ENCODE measurements around the gene KCTD16.

KCTD16 gene

DNA sequence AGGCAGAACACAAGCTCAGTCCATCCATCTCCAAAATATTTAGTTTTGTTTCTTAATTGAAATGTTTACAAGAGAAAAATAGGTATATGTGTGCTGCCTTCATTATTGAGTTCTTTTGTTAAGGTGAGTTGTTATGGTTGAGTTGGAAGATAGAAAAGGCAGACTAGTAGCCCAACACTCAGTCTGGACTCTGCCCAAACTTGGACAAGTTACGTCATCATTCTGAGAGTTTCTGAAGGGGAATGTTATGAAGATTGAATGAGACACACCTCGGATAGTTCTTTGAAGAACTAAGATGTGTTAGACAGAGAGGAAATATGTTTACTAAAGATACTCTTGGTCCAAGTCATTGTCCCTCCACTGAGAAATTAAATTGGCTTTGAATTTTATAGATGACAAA lies 245.5 kb downstream of the KCTD16 start:
- no peak for DNase-seq

- DNase-seq, result no peak
These were observed 248.0 kb downstream of the KCTD16 start for GRCh38 chr5:144418719-144419118.

DNA sequence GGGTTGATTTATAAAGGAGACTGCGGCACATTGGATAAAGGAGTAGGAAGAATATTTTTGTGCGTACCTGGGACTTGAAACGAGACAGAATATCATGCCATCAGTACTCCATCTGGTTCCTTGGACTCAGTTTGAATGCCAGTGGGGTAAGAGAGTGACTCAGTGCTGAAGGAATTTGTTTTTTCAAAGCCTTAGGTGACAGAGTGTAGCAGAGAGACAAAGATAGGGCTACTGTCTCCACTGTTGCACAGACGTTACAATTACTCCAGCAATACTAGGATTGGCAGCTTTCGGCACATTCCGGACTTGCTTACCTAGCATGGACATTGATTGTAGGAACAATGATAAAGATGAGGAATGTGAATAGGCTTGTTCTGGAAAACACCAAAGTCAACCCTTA lies 250.7 kb downstream of the KCTD16 start:
- DNase-seq, result no peak

DNA sequence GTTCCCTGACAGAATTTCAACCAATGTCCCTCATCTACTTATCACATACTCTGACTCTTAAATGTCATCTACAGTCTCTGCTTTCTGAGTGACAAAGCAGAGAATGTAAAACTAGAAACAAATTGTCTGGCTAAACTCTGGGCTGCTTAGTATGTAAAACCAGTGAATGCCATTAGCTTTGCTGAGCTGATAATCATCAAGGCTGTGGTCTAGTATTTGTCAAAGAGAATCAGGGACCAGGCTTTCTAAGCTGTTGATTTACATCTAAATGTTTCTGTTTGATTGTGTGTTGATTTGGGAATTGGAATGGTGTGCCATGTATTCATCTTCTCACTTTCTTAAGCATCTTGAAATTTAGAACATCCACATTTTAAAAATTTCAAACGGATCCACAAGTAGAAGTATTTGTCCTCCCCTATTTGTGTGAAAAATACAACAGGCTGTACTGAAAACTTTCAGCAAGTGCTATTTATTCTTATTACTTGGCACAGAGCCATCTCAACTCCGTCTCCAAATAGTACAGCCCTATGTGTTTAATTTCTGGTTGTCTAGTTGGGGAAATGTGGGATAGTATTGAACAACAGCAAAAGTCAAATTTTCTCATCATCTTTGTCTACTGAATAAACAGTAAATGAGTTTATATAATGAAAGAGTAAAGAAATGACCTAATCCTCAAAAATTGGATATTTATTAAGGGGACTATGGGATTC lies 251.5 kb downstream of the KCTD16 start:
- DNase-seq, result no peak

DNA sequence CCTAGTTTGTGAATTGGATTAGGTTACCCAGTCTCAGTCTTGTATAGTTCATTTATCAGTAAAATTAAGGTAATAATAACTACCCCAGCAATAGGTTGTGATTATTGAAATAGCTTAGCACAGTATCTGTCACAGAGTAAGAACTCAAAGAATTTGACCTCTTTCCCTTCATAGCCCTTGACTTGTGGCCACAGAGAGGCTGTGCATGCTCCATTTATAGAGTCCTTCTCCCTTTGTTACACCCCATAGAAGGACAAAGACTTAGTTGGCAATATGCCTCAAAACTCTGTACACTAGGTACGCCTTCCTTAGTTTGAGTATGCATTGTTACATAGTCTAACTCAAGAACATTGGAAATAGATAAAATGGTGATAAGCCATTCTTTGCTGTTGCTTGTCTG lies 257.2 kb downstream of the KCTD16 start:
- no peak for DNase-seq

DNA sequence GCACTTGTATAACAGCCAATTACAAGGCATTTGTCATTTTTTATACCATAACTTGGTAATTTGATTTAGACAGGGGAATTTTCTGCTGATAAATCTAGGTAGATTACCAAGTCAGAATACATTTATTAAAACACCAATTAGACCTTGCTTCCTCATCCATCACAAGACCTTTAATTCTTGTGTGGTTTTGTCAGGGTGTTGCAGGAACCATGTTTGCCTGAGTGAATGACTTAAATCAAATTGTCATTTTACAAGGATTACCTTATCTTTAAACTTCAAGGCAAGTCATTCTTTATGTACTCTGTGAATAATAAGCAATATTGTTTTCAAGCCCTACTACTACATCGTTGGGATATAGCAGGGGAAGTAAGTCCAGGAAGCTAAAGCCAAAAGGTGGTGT lies 257.7 kb downstream of the KCTD16 start:
- no peak for DNase-seq

GRCh38 chr5:144429405-144429804 lies 258.7 kb downstream of the KCTD16 start:
- DNase-seq, result no peak

- no peak for DNase-seq
These were observed 259.2 kb downstream of the KCTD16 start for GRCh38 chr5:144429905-144430304.

DNA sequence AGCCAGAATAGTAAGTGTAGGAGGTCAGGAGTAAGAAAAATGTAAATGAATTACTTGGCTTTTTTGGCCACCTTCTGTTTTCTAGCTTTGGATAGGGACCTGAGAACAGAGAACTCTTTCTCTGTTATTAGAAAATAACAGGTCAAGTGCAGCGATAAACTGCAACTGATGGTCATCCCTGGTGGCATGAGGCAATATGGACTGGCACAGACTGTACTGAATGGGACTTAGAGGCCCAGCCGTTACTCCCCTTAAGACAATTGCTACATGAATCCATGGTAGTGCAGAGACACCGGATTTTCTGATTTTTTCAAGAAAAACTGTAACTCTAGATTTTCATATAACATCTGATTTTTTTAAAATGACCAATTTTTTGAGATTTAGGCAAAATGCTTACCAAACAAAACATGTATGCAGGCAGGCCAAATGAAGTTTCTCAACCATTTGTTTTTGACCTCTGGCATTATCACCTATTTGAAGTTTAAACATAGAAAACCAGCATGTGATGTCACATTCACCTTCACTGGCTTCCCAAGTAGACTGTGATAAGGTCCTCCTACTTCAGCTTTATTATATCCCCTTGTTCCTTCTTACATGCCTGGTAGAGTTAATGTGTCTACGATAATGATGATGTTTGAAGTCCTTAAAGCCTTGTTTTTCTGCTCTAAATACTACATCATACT lies 262.6 kb downstream of the KCTD16 start:
- no peak for DNase-seq

- no peak for DNase-seq
These were observed 263.2 kb downstream of the KCTD16 start for GRCh38 chr5:144433893-144434292.

DNA sequence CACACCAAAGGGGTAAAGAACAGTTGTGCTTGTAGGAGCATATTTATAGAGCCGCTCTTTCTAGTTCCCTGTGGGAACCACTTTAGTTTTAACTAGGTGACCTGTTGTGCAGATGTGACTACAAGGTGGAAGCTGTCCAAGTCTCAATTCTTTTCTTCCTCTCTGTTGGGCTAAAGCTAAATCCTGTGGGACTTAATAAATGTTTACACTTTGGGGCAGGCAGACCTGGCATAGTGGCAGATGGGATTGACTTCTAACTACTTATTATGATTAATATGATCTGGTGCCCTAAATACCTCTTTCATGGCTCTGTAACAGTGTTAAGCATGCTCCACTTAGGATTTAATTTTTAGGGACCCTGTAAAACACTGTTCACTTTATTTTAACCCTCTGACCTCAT lies 265.3 kb downstream of the KCTD16 start:
- no peak for DNase-seq

DNA sequence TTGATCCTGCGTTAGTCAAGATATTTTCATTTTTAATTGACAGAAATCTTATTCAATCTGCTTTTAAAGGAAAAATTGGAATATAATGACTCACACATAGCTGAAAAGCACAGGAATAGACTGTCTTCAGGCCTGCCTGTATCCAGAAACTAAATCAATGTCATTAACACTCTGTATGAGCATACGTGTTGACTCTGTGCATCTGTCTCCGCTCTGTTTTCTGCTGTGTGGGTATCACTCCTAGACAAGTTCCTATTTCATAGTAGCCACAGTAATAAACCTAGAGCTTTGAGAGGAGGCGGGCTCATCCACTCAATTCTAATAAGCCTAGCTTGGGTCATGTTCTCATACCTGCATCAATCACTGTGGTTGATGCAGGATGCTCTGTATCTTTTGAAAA lies 267.6 kb downstream of the KCTD16 start:
- DNase-seq, result no peak

- DNase-seq, result no peak
These were observed 277.8 kb downstream of the KCTD16 start for GRCh38 chr5:144448457-144448856.

DNA sequence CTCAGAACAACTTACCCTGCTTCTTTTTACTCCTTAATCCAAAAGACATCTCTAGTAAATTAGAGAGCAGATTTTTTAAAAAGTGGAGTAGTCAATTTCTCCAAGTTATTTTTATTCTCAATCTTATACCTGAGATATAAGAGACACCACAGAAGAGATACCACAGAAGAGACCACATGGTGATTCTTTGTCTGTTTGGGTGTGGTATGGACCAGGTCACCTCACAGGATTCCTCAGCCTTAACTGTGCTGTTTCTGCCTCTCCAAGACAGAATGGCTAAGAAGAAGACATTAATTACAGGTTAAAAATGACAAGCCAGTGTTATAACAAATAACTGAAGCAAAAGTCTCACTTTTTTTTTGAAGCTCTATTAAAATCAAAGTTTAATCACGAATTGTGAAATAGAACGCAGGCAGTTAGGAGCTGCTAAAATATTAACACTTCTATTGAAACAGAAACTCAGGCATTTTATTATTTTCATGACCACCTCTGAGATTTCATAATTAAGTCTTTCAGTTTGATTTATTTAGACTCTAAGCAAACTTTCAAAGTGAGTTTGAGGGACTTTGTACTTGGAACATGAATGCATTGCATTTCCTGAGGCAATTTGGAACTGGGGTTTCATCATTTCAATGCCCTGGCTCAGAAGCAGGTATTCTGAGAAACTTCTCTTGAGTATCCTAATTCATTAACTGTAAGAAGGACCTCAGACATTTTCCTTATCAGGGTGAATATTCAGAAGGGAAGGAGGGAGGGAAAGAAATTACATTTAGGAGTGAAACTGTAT lies 280.7 kb downstream of the KCTD16 start:
- no peak for DNase-seq

GRCh38 chr5:144453753-144454152 lies 283.1 kb downstream of the KCTD16 start:
- DNase-seq, result no peak

- DNase-seq, result no peak
These were observed 286.5 kb downstream of the KCTD16 start for GRCh38 chr5:144457160-144457559.

- DNase-seq, result no peak
These were observed 287.5 kb downstream of the KCTD16 start for GRCh38 chr5:144458216-144458615.

DNA sequence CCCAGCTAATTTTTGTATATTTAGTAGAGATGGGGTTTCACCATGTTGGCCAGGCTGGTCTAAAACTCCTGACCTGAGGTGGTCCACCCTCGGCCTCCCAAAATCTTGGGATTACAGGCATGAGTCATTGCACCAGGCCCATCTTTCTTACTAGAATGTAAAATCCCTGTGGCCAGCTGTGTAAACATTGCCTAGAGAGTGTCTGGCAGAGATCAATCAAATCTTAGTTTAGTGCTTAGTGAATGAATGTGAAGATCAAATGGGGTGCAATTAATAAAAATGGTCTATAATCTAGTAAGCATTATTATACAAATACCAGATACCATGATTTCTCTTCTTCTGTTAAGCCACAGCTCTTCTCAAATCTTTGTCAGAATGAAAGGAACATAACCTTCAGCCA lies 289.9 kb downstream of the KCTD16 start:
- no peak for DNase-seq

DNA sequence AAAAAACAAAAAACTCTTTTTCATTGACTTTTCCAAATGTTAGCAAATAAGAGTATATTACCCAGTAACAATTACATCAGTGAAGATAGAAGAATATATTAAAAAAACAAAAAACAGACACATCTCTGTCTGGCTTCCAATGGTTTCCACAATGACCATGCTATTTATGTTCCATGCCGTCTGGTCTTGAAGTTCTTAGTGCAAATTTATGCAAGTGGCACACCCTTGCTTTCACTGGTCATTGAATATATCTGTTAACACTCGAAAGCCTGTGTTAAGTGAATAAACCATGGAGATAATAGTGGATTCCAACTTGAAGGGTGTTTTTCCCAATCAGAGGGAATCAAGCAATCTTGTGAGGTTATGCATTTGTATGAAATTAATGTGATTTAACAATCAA lies 291.9 kb downstream of the KCTD16 start:
- no peak for DNase-seq

DNA sequence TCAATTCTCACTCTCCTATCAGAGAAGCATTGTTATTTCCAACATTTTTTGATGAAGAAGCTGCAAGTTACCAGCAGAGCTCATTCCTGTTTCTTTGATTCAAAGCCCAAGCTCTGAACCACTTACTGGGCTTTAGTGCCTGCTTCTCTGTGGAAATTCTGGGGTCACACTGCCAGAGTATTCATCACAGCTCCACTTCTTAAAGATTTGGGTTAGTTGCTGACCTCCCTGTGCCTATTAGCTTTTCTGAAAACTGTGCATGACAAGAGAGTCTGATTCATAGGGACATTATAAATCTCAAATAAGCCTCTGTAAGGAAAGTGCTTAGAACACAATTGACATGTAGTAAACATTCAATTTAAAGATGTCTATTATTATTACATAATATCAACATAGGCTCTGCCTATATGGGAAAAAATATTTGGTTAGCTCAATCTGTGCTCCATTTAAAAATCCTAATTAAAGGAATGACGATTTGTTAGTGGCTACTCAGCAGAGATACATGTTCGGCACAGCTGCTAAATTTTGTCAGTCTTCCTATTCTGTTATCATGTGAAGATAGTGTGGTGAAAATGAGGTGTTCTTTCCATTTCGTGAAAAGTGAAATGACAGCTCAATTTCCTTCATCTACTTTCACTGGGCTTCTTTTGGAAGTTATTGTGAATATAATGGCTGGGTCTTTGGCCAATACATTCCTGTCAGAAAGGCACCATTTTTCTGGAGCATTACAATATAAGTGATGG lies 293.0 kb downstream of the KCTD16 start:
- no peak for DNase-seq

- DNase-seq, result no peak
These were observed 293.6 kb downstream of the KCTD16 start for GRCh38 chr5:144464306-144464705.

DNA sequence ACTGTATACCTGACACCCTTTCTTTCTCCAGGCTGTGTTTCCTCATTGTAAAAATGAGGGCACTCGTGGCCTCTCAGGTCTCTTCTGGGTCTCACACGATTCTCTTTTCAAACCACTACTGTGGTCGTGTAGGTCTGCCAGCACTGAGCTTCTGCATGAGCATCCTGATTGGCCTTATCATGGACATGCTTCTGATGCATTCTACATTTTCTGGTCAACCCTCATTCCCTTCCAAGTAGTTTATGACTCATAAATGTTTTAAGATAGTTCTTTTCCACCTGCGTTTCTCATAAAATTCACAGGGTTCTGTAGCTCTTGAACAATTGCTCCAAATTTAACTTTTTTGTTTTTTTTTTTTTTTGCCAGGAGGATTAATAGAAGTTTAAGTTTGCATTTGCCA lies 294.8 kb downstream of the KCTD16 start:
- DNase-seq, result no peak

DNA sequence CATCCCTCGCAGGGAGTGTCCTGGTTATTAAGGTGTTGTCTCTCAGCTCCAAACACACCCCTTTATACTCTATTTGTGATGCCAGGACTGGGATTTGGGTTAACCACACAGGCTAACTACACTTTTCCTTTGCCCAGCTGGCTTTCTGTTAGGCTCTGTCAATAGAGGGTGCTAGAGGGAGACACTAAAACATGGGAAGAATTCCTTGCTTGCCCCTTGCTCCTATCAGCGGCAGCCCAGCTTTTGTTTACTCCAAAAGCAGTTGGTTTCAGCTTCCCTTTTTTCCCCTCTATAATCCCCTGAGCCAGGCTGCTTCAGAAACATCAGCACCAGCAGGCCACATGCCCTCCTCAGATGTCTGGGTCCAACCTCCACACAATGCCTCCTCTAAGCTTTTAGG lies 297.1 kb downstream of the KCTD16 start:
- DNase-seq, result no peak
